ENCODE data around the gene FANCB. TPM values are rescaled to one million over a fixed set of nuclear protein-coding genes. Genes with fewer than 3 reads are reported as not detected.

FANCB gene
- total RNA-seq, 3 donors from 2014 or later = 1.3 to 2.9 (median 2.2) TPM

GRCh38 chrX:14819769-14820168, 53.1 kb downstream of the FANCB start:
- Histone ChIP-seq H3K4me1 (ENCODE audit: low read depth) (no peaks in the 10 kb centered on the region), H3K9me3 (no peaks in the 10 kb centered on the region), H3K4me3 (no peak overlapping the region), H3K36me3 (ENCODE audit: low read depth) (no peaks in the 10 kb centered on the region)
- no peak for ATAC-seq
- no peak for TF ChIP-seq CTCF (IDR thresholded peaks at IDR 0.05)
- no peak for DNase-seq
- intact Hi-C loops (cut with DNase I, micrococcal nuclease) = no loop called here

GRCh38 chrX:14817571-14817970, 55.3 kb downstream of the FANCB start:
- H3K9me3 ChIP-seq = no peaks in the 10 kb centered on the region
- DNase-seq (no peak), ATAC-seq (no peak)
- H3K4me3 ChIP-seq = no peak overlapping the region
- no peaks in the 10 kb centered on the region for H3K4me1 ChIP-seq (ENCODE audit: low read depth)
- intact Hi-C loops (cut with DNase I, micrococcal nuclease) = no loop called here
- no peak for TF ChIP-seq CTCF (IDR thresholded peaks at IDR 0.05)
- no peaks in the 10 kb centered on the region for H3K36me3 ChIP-seq (ENCODE audit: low read depth)

DNA sequence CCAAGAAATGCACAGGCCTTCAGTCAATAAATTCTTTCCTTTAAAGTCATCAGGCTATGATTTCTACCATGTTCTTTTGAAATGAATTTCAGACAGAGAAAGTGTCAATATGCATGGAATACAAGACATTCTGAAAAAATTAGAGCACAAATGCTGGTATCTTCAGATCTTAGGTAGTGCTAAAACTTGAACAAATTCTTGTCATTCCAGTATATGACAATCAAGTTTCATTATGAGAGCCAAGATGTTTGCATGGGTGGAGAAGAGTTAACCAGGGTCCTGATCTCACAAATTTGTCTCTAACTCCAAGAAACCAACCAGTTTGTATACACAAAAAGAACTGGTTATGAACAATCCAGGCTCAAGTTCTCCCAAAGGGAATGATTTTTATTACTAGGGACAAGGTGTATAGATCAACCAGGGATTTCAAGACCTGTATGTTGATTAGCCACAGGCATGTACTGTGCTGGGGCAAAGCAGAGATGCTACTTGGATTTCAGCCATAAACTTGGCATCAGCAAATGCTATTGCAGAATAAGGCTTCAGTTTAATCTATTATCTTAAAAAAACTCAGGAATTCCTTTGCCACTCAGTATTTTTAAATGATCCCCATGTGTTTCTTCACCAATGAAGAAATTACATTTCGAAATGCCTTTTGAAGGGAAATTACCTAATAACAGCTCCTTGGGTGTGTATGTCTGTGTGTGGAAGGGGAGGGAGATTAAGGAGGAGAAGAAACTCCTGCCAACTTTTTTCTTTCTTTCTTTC, 69.7 kb downstream of the FANCB start:
- Histone ChIP-seq H3K4me1 (ENCODE audit: low read depth) (no peaks in the 10 kb centered on the region), H3K9me3 (no peaks in the 10 kb centered on the region), H3K4me3 (no peak overlapping the region), H3K36me3 (ENCODE audit: low read depth) (no peaks in the 10 kb centered on the region)
- TF ChIP-seq CTCF (IDR thresholded peaks at IDR 0.05) = no peak
- intact Hi-C loops (cut with DNase I, micrococcal nuclease) = no loop called here
- no peak for ATAC-seq
- no peak for DNase-seq

- intact Hi-C loops (cut with DNase I, micrococcal nuclease) = no loop called here
These were observed 71.7 kb downstream of the FANCB start for GRCh38 chrX:14801136-14801535.

GRCh38 chrX:14798805-14799397, 74.0 kb downstream of the FANCB start:
- intact Hi-C loops (cut with DNase I, micrococcal nuclease) = no loop called here
- H3K4me1 ChIP-seq (ENCODE audit: low read depth) = no peaks in the 10 kb centered on the region

More at GRCh38 chrX:14801136-14801535, 71.7 kb downstream of the FANCB start:
- Histone ChIP-seq H3K36me3 (ENCODE audit: low read depth) (no peaks in the 10 kb centered on the region), H3K4me3 (no peak overlapping the region), H3K9me3 (no peaks in the 10 kb centered on the region), H3K4me1 (ENCODE audit: low read depth) (no peaks in the 10 kb centered on the region)
- no peak for TF ChIP-seq CTCF (IDR thresholded peaks at IDR 0.05)
- DNase-seq (no peak), ATAC-seq (no peak)

More at GRCh38 chrX:14798805-14799397, 74.0 kb downstream of the FANCB start:
- no peaks in the 10 kb centered on the region for H3K36me3 ChIP-seq (ENCODE audit: low read depth)
- DNase-seq = no peak
- TF ChIP-seq CTCF (IDR thresholded peaks at IDR 0.05) = no peak
- no peaks in the 10 kb centered on the region for H3K9me3 ChIP-seq
- H3K4me3 ChIP-seq = no peak overlapping the region
- ATAC-seq = no peak

Other genes with a start within 250 kb of the FANCB start
- 10 to 100 TPM; 11.3 to 14.7 (median 14.4) TPM for gene MOSPD2, start 352 bp upstream of the FANCB start, total RNA-seq

Data from mucosa of descending colon (tissue), 3 donors.